Cardiac fibroblast (primary cell): ENCODE data around the gene ZNF346.

ENCODE experiments used
- DNase-seq, 2 donors: peaks; one replicate each; pipeline versions ENCODE4 v3.0.0 to v3.0.0-alpha.2; 2010; ENCODE audit warnings: low read depth in 2 of 2
- H3K4me3 ChIP-seq, 2 donors: replicated peaks in 1 of 2; 1 replicate in 1 of 2; 2 replicates in 1 of 2; pipeline ENCODE4 v1.5.1; 2011; ENCODE audit warnings: low read depth in 2 of 2, low read length in 2 of 2, mild to moderate bottlenecking in 2 of 2, moderate library complexity in 1 of 2
- TF ChIP-seq, protein P1 (sequence below): IDR thresholded peaks from one replicate; pipeline ENCODE4 v1.5.1; 2011; ENCODE audit warnings: low read depth, mild to moderate bottlenecking, low read length, inconsistent platforms

The ZNF346 gene

DNA sequence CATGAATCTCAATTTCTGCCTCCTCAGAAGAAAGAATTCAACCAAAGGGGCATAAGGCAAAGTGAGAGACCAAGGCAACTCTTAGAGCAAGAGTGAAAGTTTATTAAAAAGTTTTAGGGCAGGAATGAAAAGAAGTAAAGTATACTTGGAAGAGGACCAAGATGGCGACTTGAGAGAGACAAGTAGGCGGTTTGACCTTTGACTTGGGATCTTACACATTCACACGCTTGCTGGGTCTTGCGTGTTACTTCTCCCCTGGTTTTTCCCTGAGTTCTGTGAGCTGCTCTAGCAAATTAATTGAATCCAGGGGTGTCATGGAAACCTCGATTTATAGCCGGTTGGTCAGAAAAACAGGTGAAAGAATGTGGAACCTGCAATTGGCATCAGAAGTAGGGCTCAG lies 7.0 kb downstream of the ZNF346 start:
- TF ChIP-seq, protein P1, sequence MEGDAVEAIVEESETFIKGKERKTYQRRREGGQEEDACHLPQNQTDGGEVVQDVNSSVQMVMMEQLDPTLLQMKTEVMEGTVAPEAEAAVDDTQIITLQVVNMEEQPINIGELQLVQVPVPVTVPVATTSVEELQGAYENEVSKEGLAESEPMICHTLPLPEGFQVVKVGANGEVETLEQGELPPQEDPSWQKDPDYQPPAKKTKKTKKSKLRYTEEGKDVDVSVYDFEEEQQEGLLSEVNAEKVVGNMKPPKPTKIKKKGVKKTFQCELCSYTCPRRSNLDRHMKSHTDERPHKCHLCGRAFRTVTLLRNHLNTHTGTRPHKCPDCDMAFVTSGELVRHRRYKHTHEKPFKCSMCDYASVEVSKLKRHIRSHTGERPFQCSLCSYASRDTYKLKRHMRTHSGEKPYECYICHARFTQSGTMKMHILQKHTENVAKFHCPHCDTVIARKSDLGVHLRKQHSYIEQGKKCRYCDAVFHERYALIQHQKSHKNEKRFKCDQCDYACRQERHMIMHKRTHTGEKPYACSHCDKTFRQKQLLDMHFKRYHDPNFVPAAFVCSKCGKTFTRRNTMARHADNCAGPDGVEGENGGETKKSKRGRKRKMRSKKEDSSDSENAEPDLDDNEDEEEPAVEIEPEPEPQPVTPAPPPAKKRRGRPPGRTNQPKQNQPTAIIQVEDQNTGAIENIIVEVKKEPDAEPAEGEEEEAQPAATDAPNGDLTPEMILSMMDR, result no peak

DNA sequence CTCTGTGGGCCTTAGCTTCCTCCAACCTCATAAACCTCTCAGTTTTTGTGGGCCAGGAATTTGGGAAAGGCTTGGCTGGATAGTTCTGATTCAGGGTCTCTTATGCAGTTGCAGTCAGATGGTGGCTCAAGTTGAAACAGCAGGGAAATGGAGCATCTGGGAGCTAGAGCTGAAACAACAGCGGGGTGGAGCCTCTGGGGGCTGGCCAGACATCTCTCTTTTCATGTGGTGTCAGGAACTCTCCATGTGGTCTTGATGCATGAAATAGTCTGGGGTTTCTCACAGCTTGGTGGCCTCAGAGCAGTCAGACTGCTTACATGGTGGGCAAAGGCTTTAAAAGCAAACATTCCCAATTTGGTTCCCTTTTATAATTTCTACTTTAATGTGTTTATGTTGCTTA lies 13.5 kb downstream of the ZNF346 start:
- H3K4me3 ChIP-seq, result no peak overlapping the region
- TF ChIP-seq, protein P1, result no peak
- no peak for DNase-seq

More for the DNA sequence above, 7.0 kb downstream of the ZNF346 start:
- DNase-seq, result no peak
- no peak overlapping the region for H3K4me3 ChIP-seq

DNA sequence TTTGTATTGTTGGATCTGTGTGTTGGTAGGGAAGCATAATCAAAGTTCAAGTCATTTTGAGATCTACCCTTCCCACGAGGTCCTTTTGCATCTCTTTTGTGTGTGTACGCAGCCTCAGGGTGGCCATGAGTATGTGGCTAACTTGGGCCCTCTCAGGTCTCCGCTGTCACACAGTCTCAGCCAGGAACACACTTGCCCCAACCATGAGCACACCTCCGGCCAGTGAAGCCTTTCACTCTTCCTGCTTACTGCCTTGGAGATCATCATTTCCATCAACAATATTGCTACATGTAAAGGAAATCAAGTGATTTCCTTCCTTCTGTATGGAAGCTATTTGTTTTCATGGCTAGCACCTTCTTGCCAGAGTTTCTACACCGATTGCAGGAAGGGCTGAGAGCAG lies 13.9 kb downstream of the ZNF346 start:
- H3K4me3 ChIP-seq, result no peak overlapping the region
- TF ChIP-seq, protein P1, result no peak
- DNase-seq, result no peak

DNA sequence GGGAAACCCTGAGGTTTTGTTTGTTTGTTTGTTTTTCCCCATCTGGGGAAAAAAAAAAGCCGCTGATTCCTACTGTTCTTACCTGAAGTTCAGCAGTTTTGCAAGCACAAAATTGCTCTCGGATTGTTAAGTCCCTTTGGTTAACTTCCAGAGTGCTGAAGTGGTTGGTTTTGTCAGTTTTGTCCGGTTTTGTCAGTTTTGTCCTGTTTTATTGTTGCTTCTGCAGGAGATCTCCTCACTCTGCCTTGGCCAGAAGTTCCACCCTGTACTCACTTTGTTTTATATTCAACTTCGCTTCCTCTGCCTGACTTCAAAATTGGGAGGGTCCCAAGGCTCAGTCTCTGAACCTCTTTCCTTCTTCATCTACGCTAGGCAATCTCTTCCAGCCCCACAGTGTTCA lies 14.4 kb downstream of the ZNF346 start:
- DNase-seq, result no peak
- TF ChIP-seq, protein P1, result no peak

DNA sequence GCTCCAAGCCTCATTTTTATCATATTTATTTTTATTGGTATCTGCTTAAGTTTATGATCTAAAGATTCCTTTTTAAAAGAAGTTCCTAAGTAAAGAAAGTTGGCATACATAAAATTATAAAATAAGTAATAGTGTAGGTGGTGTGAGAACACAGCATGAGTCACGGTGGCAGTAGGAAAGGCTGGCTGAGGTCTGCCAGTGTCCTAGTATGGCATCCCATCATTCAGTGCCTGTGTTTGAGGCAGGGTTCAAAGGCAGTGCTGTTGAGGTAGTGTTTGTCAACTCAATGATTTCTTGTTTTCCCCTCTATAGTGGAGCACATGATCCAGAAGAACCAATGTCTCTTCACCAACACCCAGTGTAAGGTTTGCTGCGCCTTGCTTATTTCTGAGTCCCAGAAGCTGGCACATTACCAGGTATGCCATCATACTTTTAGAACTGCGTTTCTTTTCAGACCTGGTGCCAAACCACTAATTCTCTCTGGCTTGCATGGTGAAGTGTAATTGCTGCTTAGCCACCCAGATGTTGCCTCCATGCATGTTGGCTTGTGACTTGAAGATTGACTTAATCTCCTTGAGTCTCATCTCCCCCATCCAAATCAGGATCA lies 18.4 kb downstream of the ZNF346 start:
- H3K4me3 ChIP-seq, result no peak overlapping the region
- TF ChIP-seq, protein P1, result no peak
- peak; percentile 17 to 63 for DNase-seq

More for the DNA sequence above, 14.4 kb downstream of the ZNF346 start:
- H3K4me3 ChIP-seq, result no peak overlapping the region

DNA sequence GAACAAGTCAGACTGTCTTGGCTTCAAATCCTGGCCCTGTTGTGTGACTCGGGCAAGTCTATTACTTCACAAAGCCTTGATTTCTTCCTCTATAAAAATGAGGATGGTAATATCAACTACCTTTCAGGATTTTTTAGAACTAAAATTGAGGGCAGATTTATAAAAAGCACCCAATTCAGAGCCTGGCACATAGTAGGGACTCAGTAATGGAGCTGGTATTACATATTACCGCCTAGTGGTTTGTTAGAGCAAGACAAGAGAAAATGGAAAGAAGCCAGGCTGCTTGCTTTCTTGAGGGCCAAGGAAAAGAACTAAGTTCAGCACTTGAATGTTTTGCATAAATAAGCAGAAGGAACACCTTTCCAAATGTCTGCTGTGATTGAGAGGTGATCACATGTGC lies 19.4 kb downstream of the ZNF346 start:
- no peak overlapping the region for H3K4me3 ChIP-seq
- DNase-seq, result no peak
- TF ChIP-seq, protein P1, result no peak

DNA sequence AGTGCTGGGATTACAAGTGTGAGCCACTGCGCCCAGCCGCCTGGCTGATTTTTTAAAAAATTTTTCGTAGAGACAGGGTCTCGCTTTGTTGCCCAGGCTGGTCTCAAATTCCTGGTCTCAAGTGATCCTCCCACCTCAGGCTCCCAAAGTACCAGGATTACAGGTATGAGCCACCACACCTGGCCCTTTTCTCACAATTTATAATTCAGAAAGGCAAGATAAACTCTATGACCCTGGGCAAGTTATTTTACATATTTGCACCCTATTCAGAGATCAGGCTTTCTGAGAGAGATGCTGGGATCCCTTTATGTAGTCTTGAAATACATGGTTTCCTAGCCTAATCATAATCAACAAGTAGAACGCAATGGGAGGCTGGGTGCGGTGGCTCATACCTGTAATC lies 20.6 kb downstream of the ZNF346 start:
- no peak for DNase-seq
- TF ChIP-seq, protein P1, result no peak
- H3K4me3 ChIP-seq, result no peak overlapping the region
